Measurements from ENCODE around the gene PRDX1.

PRDX1 gene

GRCh38 chr1:45521413-45522323 is at the start of gene PRDX1:
Gene PRDX1 (minus strand): TSS chr1:45521884. CDS start chr1:45519043, 2,841 bp downstream.
- peak; percentile 96 for DNase-seq (ENCODE audit: low read depth)

- DNase-seq (ENCODE audit: low read depth): no peak
Measured at GRCh38 chr1:45570631-45571030, 48.9 kb upstream of the PRDX1 start.

GRCh38 chr1:45569962-45570581 is 48.4 kb upstream of the PRDX1 start:
- DNase-seq (ENCODE audit: low read depth): peak; percentile 35

GRCh38 chr1:45569571-45569961 is 47.9 kb upstream of the PRDX1 start:
- DNase-seq (ENCODE audit: low read depth): no peak

GRCh38 chr1:45568421-45568820 is 46.7 kb upstream of the PRDX1 start:
- no peak for DNase-seq (ENCODE audit: low read depth)

- DNase-seq (ENCODE audit: low read depth): no peak
Measured at GRCh38 chr1:45567911-45568310, 46.2 kb upstream of the PRDX1 start.

GRCh38 chr1:45566722-45567121 is 45.0 kb upstream of the PRDX1 start:
- no peak for DNase-seq (ENCODE audit: low read depth)

- DNase-seq (ENCODE audit: low read depth): no peak
Measured at GRCh38 chr1:45563843-45564242, 42.2 kb upstream of the PRDX1 start.

- no peak for DNase-seq (ENCODE audit: low read depth)
Measured at GRCh38 chr1:45557422-45557944, 35.8 kb upstream of the PRDX1 start.

- DNase-seq (ENCODE audit: low read depth): no peak
Measured at GRCh38 chr1:45554198-45554597, 32.5 kb upstream of the PRDX1 start.

GRCh38 chr1:45552331-45552730 is 30.6 kb upstream of the PRDX1 start:
- no peak for DNase-seq (ENCODE audit: low read depth)

- no peak for DNase-seq (ENCODE audit: low read depth)
Measured at GRCh38 chr1:45551684-45552083, 30.0 kb upstream of the PRDX1 start.

GRCh38 chr1:45550401-45551351 is 29.0 kb upstream of the PRDX1 start, which contains the start of gene AKR1A1:
Gene AKR1A1 (plus strand): TSS chr1:45550826. CDS start chr1:45561795, 10,969 bp downstream.
- peak; percentile 73 for DNase-seq (ENCODE audit: low read depth)

- no peak for DNase-seq (ENCODE audit: low read depth)
Measured at GRCh38 chr1:45545553-45546310, 24.0 kb upstream of the PRDX1 start.

- no peak for DNase-seq (ENCODE audit: low read depth)
Measured at GRCh38 chr1:45545019-45545493, 23.4 kb upstream of the PRDX1 start.

GRCh38 chr1:45544530-45544929 is 22.8 kb upstream of the PRDX1 start:
- DNase-seq (ENCODE audit: low read depth): no peak

GRCh38 chr1:45543581-45544417 is 22.1 kb upstream of the PRDX1 start:
- DNase-seq (ENCODE audit: low read depth): peak; percentile 33

GRCh38 chr1:45542591-45542990 is 20.9 kb upstream of the PRDX1 start:
- no peak for DNase-seq (ENCODE audit: low read depth)

- no peak for DNase-seq (ENCODE audit: low read depth)
Measured at GRCh38 chr1:45541193-45541592, 19.5 kb upstream of the PRDX1 start.

GRCh38 chr1:45536886-45537285 is 15.2 kb upstream of the PRDX1 start:
- no peak for DNase-seq (ENCODE audit: low read depth)
